Measurements from ENCODE around the gene SLC35A4. TPM values are rescaled to one million over a fixed set of nuclear protein-coding genes. Genes with fewer than 3 reads are reported as not detected.
A peak's percentile ranks its signal among the peaks of the same experiment; 100 is the strongest.

The SLC35A4 gene
- total RNA-seq, 4 donors from 2014 or later, result 71.7 to 152 (median 114) TPM

GRCh38 chr5:140551872-140552271 lies 12.8 kb upstream of the SLC35A4 start:
- no peak for TF ChIP-seq POLR2A (IDR thresholded peaks at IDR 0.05)
- TF ChIP-seq, protein P1, sequence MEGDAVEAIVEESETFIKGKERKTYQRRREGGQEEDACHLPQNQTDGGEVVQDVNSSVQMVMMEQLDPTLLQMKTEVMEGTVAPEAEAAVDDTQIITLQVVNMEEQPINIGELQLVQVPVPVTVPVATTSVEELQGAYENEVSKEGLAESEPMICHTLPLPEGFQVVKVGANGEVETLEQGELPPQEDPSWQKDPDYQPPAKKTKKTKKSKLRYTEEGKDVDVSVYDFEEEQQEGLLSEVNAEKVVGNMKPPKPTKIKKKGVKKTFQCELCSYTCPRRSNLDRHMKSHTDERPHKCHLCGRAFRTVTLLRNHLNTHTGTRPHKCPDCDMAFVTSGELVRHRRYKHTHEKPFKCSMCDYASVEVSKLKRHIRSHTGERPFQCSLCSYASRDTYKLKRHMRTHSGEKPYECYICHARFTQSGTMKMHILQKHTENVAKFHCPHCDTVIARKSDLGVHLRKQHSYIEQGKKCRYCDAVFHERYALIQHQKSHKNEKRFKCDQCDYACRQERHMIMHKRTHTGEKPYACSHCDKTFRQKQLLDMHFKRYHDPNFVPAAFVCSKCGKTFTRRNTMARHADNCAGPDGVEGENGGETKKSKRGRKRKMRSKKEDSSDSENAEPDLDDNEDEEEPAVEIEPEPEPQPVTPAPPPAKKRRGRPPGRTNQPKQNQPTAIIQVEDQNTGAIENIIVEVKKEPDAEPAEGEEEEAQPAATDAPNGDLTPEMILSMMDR (IDR thresholded peaks at IDR 0.05 in 4 of 5, conservative IDR thresholded peaks at IDR 0.05 in 1 of 5), result no peak
- H3K36me3 ChIP-seq, result peaks cover 0 to 26% of the 10 kb centered on the region in 2 donors
- no peak overlapping the region for H3K4me3 ChIP-seq
- H3K9me3 ChIP-seq, result no peaks in the 10 kb centered on the region
- peaks cover 65 to 70% of the 10 kb centered on the region in 2 donors for H3K4me1 ChIP-seq
- intact Hi-C loops (cut with DNase I; ENCODE audit: low total_unique reads), result loop anchor here (10.0 kb wide), 1 partner anchor 307 kb away; no protein-coding TSS in a partner anchor
- H3K27me3 ChIP-seq, result no peaks in the 10 kb centered on the region
- DNase-seq (no peak), ATAC-seq (no peak)
- in situ Hi-C loops (cut with MboI; ENCODE audit: low sequenced_read_pairs in 4 of 4), result loop anchor here in 1 of 4 donors (25.0 kb wide), 1 partner anchor 315 kb away; no protein-coding TSS in a partner anchor
- peak overlapping the region in 3 of 4 donors; percentile 92 to 100 (median 99) for H3K27ac ChIP-seq

GRCh38 chr5:140553657-140554056 lies 11.0 kb upstream of the SLC35A4 start:
- ATAC-seq (no peak), DNase-seq (no peak)
- Histone ChIP-seq H3K4me1 (peaks cover 59 to 60% of the 10 kb centered on the region in 2 donors), H3K27ac (peak overlapping the region; percentile 88 to 97 (median 92)), H3K27me3 (no peaks in the 10 kb centered on the region), H3K4me3 (no peak overlapping the region), H3K9me3 (no peaks in the 10 kb centered on the region), H3K36me3 (peaks cover 0 to 26% of the 10 kb centered on the region in 2 donors)
- intact Hi-C loops (cut with DNase I; ENCODE audit: low total_unique reads), result loop anchor here (10.0 kb wide), 1 partner anchor 309 kb away; no protein-coding TSS in a partner anchor
- in situ Hi-C loops (cut with MboI; ENCODE audit: low sequenced_read_pairs in 4 of 4), result loop anchor here in 1 of 4 donors (25.0 kb wide), 1 partner anchor 316 kb away; no protein-coding TSS in a partner anchor
- TF ChIP-seq, protein P1 (IDR thresholded peaks at IDR 0.05 in 4 of 5, conservative IDR thresholded peaks at IDR 0.05 in 1 of 5), result no peak
- TF ChIP-seq POLR2A (IDR thresholded peaks at IDR 0.05), result no peak

- H3K9me3 ChIP-seq, result no peaks in the 10 kb centered on the region
- H3K27ac ChIP-seq, result peak overlapping the region; percentile 88 to 97 (median 92)
- DNase-seq (no peak), ATAC-seq (no peak)
- H3K36me3 ChIP-seq, result peaks cover 0 to 26% of the 10 kb centered on the region in 2 donors
- in situ Hi-C loops (cut with MboI; ENCODE audit: low sequenced_read_pairs in 4 of 4) (loop anchor here in 1 of 4 donors (25.0 kb wide), 1 partner anchor 317 kb away; no protein-coding TSS in a partner anchor), intact Hi-C loops (cut with DNase I; ENCODE audit: low total_unique reads) (loop anchor here (10.0 kb wide), 1 partner anchor 310 kb away; no protein-coding TSS in a partner anchor)
- H3K4me1 ChIP-seq, result peaks cover 51 to 52% of the 10 kb centered on the region in 2 donors
- no peak for TF ChIP-seq POLR2A (IDR thresholded peaks at IDR 0.05)
- TF ChIP-seq, protein P1 (IDR thresholded peaks at IDR 0.05 in 4 of 5, conservative IDR thresholded peaks at IDR 0.05 in 1 of 5), result no peak
- no peak overlapping the region for H3K4me3 ChIP-seq
- H3K27me3 ChIP-seq, result no peaks in the 10 kb centered on the region
Measured at GRCh38 chr5:140554454-140554853, 10.2 kb upstream of the SLC35A4 start.

DNA sequence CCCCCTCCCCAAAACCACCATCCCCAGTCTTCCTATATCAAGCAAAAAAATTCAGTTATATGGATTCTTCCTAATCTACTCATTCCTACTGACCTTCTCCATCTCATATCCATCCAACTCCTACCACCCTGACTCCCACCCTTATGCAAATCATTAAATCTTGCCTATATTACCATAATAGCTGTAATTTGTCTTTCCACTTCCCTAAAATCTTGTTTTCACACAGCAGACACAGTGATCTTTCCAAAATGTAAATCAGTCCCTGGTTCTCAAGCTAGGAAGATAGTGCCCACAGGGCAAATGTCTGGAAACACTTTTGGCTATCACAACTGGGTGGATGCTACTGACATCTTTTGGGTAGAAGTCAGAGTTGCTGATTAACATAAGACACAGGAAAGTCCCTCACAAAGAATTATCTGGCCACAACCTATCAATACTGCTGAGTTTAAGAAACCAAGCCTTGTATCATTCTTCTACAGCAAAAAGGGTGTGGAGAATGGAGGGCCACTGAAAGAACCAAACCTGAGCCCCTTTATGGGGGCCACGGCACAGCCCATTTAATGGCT lies 8.8 kb upstream of the SLC35A4 start:
- intact Hi-C loops (cut with DNase I; ENCODE audit: low total_unique reads) (loop anchor here (10.0 kb wide), 1 partner anchor 311 kb away; no protein-coding TSS in a partner anchor), in situ Hi-C loops (cut with MboI; ENCODE audit: low sequenced_read_pairs in 4 of 4) (loop anchor here in 1 of 4 donors (25.0 kb wide), 1 partner anchor 319 kb away; no protein-coding TSS in a partner anchor)
- peak overlapping the region; percentile 88 to 97 (median 92) for H3K27ac ChIP-seq

More for the DNA sequence above, 8.8 kb upstream of the SLC35A4 start:
- Histone ChIP-seq H3K27me3 (no peaks in the 10 kb centered on the region), H3K36me3 (peaks cover 0 to 14% of the 10 kb centered on the region in 2 donors), H3K9me3 (no peaks in the 10 kb centered on the region), H3K4me3 (peak overlapping the region; percentile 54 to 99 (median 80)), H3K4me1 (peaks cover 37 to 39% of the 10 kb centered on the region in 2 donors)
- no peak for TF ChIP-seq POLR2A (IDR thresholded peaks at IDR 0.05)
- TF ChIP-seq, protein P1 (IDR thresholded peaks at IDR 0.05 in 4 of 5, conservative IDR thresholded peaks at IDR 0.05 in 1 of 5), result no peak
- DNase-seq, result no peak
- no peak for ATAC-seq

Data from gastrocnemius medialis (tissue), 4 donors.